GM21515 (cell line): ENCODE results near the gene TOP2B.

Experiments used
- ATAC-seq: cut with Tn5 transposase; IDR thresholded peaks from one replicate; pipeline ENCODE4 v1.9.1; 2021; ENCODE audit not compliant: unreplicated experiment

TOP2B gene

DNA sequence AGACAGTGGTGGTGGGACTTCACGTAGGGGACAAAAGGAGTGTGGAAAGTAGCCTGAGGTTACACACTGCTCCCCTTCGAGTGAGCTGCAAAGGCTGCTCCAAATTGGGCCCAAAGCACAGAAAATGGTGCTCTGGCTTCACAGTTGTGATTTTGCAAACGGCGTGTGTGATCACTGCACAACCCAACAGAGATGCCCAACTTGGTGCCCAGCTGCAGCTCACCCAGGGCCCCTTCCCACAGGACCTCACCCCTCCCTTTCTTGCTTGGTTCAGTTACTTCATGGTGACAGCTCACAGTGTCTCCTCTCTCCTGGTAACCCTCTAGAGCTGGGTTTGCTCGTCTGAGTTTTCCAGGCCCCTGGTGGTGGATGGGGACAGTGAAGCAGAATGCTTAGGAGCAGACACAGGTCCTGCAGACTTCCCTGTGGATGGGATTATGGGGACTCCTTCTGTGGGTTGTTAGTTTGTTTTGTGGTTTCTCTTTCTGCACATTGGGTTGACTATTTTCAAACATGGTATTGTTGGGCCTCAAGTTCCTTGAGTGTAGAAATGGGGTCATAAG is 98.3 kb downstream of the TOP2B start:
- ATAC-seq, result no peak

DNA sequence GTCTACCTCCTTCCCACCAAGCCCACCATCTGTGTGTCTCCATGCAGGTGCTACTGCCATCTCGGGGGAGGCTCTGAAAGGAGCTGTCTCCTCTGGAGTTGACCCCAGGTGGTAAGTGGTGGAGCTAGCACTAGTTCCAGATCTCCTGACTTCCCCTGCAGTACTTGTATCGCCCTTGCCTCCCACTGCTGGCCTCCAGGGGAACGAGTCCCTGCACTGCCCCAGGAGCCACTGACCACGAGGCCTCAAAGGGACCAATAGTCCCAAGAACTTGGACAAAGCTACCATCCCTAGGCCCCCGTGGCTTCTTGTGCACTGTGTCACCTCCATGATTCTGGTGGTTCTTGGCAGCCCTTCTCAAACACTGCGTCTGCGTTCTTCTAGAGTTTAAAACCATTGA is 98.9 kb downstream of the TOP2B start:
- no peak for ATAC-seq

DNA sequence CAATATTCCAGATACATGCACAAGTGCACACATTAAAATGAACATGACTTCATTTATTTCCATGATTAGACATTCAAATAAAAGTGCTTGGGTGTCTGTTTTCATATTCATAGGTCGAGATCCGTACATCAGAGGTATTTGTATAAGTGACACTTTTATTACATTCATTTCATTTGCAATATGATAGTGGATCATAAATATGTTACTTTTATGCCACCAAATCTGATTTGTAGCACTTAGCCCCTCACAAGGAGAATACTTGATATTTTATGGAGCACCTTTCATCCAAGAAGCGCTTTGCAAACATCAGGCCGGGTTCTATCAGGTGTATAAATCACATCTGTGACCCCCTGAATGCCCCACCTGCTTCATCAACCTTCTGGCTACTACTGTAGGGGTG is 100.6 kb downstream of the TOP2B start:
- no peak for ATAC-seq

DNA sequence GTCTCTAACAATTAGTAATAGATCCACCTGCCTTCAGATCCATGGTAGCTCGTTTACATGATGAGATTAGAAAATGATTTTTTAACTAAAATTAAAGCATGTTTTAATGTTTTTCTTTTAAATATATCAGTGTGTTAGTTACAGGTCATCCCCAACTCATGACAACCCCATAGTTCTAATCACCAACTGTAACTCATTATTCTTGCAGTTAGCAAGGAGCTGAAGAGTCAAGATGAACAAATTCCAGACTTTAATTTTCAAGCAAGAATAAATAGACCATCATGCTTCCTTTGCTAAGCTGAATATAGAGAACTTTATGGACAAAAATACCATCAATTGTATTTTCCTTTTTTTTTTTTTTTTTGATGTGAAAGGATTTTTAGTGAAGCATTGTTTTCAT is 101.1 kb downstream of the TOP2B start:
- no peak for ATAC-seq

DNA sequence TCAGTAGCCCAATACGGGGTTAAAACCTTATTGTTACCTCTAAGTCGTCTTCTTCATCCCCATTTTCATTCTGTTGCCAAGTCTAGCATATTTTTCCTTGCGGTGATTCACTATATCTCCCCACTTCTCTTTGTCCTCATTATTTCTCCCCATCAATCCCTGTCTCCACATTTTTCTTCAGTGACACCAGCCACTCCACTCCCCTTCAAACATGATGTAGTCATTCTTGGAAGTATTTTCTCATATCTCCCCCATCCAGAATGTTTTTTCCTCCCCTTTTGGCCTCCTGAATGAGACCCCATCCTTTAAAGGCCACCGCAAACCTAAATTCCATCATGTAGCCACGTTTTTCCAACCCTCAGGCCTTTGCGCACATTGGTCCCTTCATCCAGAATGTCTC is 105.9 kb downstream of the TOP2B start:
- ATAC-seq, result no peak

DNA sequence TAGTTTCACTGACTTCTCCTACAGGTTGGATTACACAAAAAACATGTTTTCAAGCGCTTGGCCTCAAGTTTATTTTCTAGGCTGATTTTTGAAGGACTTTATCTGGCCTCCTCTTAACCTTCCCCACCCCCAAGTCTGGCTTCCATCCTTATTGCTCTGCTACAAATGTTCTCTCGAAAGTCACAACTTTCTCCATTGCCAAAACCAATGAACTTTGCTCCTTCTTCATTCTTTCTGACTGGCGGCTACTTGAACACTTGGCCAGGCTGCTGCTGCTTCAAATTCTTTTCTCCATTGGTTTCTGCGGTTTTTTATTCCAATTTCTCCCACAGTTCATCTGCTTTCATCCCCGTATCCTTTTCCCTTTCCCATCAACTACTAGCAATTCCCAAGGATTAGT is 106.6 kb downstream of the TOP2B start:
- ATAC-seq, result no peak

DNA sequence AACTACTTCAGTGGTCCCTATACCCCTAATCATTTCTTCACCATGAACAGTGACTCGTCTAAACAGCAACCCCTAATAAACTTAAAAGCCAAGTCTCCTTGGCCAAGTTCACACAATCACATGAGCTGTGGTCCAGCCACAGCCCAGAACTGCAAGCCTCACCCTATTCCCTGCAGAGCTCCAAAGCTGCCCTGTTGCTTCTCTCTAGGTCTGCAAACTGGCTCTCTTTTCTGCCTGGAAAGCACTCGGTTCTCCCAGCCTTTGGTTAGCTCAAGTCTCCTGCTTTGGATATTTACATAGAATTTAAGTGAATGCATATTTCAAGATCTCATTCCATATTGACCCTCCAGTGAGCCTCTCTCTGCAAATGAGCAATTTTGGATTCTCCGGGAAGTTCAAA is 107.0 kb downstream of the TOP2B start:
- ATAC-seq, result no peak

DNA sequence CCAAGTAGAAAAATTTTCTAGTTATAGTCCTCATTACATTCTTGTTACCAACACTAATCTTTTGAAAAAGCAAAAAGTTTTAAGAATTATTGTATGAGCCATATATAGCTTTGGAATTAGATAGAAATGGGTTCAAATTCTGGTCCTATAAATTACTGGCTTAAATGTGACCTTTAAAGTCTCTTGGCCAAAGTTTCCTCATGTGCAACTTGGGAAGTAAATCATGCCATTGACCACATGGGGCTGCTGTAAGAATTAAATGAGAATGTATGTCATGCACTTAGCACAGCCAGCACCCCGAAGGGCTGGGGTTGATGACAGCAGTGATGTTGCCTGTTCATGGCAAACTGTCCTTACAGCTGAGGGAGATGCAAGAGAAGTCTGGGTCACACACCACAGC is 108.3 kb downstream of the TOP2B start:
- ATAC-seq, result no peak

DNA sequence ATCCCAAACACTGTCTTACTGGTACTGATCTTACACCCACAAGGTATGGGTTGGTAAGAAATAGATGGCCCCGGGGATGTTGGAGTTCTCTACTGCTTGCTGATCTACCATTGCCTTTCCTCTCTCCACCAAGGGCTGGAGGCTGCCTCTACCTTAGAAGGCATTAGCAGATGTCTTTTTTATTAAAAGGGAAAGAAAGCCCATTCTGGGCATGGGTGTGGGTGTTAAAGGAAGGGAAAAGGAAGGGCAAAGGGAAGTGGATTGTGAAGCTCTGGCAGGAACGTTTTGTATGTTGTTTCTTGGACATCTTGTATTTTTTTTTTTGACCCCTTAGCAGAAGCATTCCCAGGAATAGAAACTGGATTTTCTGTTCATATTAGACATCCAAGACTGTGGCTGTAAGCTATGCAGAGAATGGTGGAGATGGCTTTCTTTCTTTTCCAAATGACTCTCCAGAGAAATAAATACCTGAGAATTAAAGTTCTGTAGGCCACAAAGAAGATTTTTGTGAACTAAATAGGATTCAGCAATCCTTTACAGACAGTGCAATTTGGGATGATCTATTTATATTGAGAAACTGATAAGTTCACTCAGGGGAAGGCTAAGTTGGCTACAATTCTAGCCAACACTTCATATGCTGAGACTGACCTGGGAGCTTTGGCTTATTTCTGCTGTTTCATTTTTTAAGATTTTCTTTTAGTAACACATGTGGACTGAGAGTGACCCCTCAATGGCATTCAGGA is 108.8 kb downstream of the TOP2B start:
- no peak for ATAC-seq

DNA sequence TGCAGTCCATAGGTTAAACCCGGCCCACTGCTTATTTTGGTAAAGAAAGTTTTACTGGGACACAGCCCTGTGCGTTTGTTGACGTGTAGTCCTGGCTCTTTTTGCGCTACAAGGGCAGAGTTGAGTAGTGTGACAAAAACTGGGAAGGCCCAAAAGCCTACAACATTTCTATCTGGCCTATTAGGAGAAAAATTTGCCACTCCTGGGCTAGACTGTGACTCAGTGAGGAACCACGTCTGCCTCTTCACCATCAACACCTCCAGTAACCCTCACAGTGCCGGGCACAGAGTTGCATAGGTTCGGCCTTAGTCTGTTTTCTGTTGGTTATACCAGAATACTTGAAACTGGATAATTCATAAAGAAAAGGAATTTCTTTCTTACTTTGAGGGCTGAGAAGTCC is 110.3 kb downstream of the TOP2B start:
- no peak for ATAC-seq

DNA sequence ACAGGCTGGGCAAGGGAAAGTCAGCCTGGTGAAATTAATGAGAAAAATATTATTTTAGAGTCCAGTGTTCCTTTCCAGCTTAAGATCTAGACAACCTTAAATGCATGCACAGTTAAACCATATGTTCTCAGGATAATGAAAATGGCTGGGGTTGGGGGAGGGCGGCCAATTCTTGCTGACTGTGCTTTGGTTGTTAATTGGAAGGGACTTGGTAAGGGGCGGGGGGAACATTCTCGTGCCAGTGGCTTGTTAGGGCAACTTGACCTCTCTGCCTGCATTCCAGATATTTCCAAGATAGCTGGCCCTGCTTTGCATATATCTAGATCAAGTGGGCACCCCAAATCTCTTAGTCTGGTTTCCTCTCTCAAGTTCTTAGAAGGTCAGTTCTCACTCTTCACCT is 112.5 kb downstream of the TOP2B start:
- ATAC-seq, result no peak

DNA sequence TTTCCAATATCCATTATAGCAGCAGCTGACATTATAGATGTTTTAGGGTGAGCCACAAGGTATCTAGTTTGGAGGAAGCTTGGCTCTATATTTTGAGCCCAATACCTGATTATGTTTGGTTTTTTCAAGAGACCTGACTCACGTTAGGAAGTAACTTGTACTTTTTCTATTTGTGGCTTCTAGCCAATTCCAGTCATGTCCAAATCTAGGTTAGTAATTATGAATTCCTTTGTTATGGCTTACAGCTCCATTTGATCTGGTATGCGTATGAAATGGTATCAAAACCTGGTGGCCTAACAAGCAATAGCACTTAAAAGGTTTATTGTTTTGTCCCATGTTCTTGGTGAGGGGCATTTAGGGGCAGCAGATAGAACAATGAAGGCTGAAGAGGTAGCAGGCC is 115.9 kb downstream of the TOP2B start:
- ATAC-seq, result no peak

DNA sequence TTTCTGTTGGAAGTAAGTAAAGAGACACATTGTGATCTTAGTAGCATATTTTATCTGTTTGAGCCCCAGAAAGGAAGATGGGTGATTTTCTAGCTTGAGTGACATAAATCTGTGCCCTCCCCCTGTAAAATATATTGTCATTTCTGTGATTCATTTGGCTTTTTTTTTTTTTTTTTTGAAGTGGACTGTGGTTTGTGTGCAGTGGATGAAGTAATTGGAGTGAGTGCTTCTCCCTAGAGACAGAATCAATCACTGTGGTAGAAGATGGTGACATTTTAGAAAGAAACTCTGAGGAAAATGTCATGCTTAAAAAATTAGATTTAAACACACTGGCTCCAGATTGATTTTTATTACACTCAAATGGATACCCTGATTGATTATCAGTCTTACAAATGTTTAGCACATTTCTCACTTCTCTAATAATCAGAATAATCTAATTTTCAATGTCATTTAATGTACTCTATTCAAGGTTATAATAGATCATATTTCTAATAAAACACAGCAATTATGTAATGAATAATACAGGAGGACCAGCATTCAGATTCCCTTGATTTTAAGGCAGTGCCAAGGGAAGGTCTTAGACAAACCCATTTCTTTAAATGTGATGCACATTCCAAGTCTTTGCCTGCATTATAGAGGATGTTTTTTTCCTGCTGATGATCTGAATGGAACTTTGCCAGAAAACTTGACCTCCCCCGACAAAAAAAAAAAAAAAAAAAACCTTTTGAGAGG is 116.6 kb downstream of the TOP2B start:
- ATAC-seq, result no peak
